IMR-90 (cell line): ENCODE measurements around the gene VIPR2. TPM values are rescaled to one million over a fixed set of nuclear protein-coding genes. Genes with fewer than 3 reads are reported as not detected.

ENCODE experiments used
- ATAC-seq: fragments of 200-7000 bp; cut with Tn5 transposase; 2 replicates; pipeline ENCODE4 v1.9.1; 2020; ENCODE audit warnings: low read depth, mild to moderate bottlenecking, moderate library complexity
- BruUV-seq: library from RNA; stranded (reverse); fragments of 400-500 nt; replicated peaks from 2 replicates; lab custom pipeline; 2021; lab: Mats Ljungman, UMichigan
- CTCF ChIA-PET: fragments of 300-600 bp; formaldehyde crosslinking; extraction: SDS; loops from one replicate; lab custom pipeline; 2021; ENCODE audit warnings: antibody characterized with exemption; lab: Yijun Ruan, JAX
- POLR2A ChIA-PET: fragments of 300-600 bp; sonication (Branson Sonifier 250); formaldehyde crosslinking; loops from one replicate; lab custom pipeline; 2022; ENCODE audit warnings: antibody characterized with exemption; ENCODE audit not compliant: unreplicated experiment; lab: Charles Lee
- DNase-seq: peaks from one replicate; pipeline ENCODE4 v3.0.0; 2013
- H2AFZ ChIP-seq: replicated peaks from 2 replicates; pipeline ENCODE3; 2013; ENCODE audit warnings: low read length, mild to moderate bottlenecking; ENCODE audit not compliant: poor library complexity
- H2AK5ac ChIP-seq: 2 replicates; pipeline ENCODE4 v1.6.1; 2013; ENCODE audit warnings: low read depth, low read length, inconsistent platforms
- H2AK9ac ChIP-seq: replicated peaks from 2 replicates; pipeline ENCODE3; 2013; ENCODE audit warnings: mild to moderate bottlenecking, low read depth, low read length, moderate library complexity; ENCODE audit not compliant: poor library complexity
- H2BK120ac ChIP-seq: 2 replicates; pipeline ENCODE4 v1.6.1; 2013; ENCODE audit warnings: low read depth, low read length, inconsistent platforms
- H2BK15ac ChIP-seq: 3 replicates; pipeline ENCODE4 v1.6.1; 2013; ENCODE audit warnings: low read depth, low read length, inconsistent platforms
- H2BK20ac ChIP-seq: 2 replicates; pipeline ENCODE4 v1.6.1; 2013; ENCODE audit warnings: low read depth, mild to moderate bottlenecking, inconsistent platforms, low read length, moderate library complexity
- H2BK5ac ChIP-seq: 2 replicates; pipeline ENCODE4 v1.6.1; 2013; ENCODE audit warnings: mild to moderate bottlenecking, low read depth, low read length, inconsistent platforms; ENCODE audit not compliant: poor library complexity, severe bottlenecking
- H3K14ac ChIP-seq: replicated peaks from 2 replicates; pipeline ENCODE4 v1.6.1; 2013; ENCODE audit warnings: low read depth, low read length, inconsistent platforms
- H3K18ac ChIP-seq: 2 replicates; pipeline ENCODE4 v1.6.1; 2013; ENCODE audit warnings: low read depth, low read length, control low read depth
- H3K23ac ChIP-seq: 2 replicates; pipeline ENCODE4 v1.6.1; 2013; ENCODE audit warnings: low read depth, low read length, inconsistent platforms
- H3K27ac ChIP-seq: 2 replicates; pipeline ENCODE4 v1.5.1; 2013; ENCODE audit warnings: mild to moderate bottlenecking, control low read depth, low read length; ENCODE audit not compliant: insufficient read depth
- H3K27me3 ChIP-seq: 2 replicates; pipeline ENCODE4 v1.6.1; 2013; ENCODE audit warnings: low read length; ENCODE audit not compliant: control insufficient read depth, insufficient read depth
- H3K36me3 ChIP-seq: 2 replicates; pipeline ENCODE4 v1.6.1; 2013; ENCODE audit warnings: low read length, mixed read lengths; ENCODE audit not compliant: control insufficient read depth, insufficient read depth
- H3K4ac ChIP-seq: 2 replicates; pipeline ENCODE4 v1.6.1; 2013; ENCODE audit warnings: low read depth, low read length, inconsistent platforms
- H3K4me1 ChIP-seq: 2 replicates; pipeline ENCODE4 v1.6.1; 2013; ENCODE audit warnings: low read length, mixed read lengths; ENCODE audit not compliant: control insufficient read depth, insufficient read depth
- H3K4me2 ChIP-seq: 2 replicates; pipeline ENCODE4 v1.6.1; 2013; ENCODE audit warnings: low read depth, mild to moderate bottlenecking, control low read depth, low read length, moderate library complexity
- H3K4me3 ChIP-seq: 2 replicates; pipeline ENCODE4 v1.5.1; 2013; ENCODE audit warnings: low read depth, mild to moderate bottlenecking, control low read depth, low read length, moderate library complexity; ENCODE audit not compliant: insufficient read depth
- H3K56ac ChIP-seq: 2 replicates; pipeline ENCODE4 v1.6.1; 2013; ENCODE audit warnings: low read length, inconsistent platforms; ENCODE audit not compliant: insufficient read depth; ENCODE audit errors: extremely low read depth
- H3K79me1 ChIP-seq, 2 experiments: 2 replicates each; pipeline ENCODE4 v1.6.1; 2013; ENCODE audit warnings: low read length in 2 of 2, inconsistent platforms in 1 of 2, low read depth in 1 of 2
- H3K9ac ChIP-seq: 2 replicates; pipeline ENCODE4 v1.6.1; 2013; ENCODE audit warnings: low read depth, low read length, control low read depth
- H3K9me1 ChIP-seq: 2 replicates; pipeline ENCODE4 v1.6.1; 2013; ENCODE audit warnings: low read length, inconsistent platforms; ENCODE audit not compliant: insufficient read depth
- H3K9me3 ChIP-seq: 2 replicates; pipeline ENCODE4 v1.6.1; 2013; ENCODE audit warnings: low read length; ENCODE audit not compliant: control insufficient read depth, insufficient read depth
- H4K20me1 ChIP-seq: 2 replicates; pipeline ENCODE4 v1.6.1; 2013; ENCODE audit warnings: low read length, inconsistent platforms; ENCODE audit not compliant: insufficient read depth
- H4K5ac ChIP-seq: 2 replicates; pipeline ENCODE4 v1.6.1; 2013; ENCODE audit warnings: mild to moderate bottlenecking, low read depth, low read length, control low read depth
- H4K8ac ChIP-seq, 2 experiments: 2 replicates each; pipeline ENCODE4 v1.6.1; 2013; ENCODE audit warnings: low read depth in 2 of 2, low read length in 2 of 2, control low read depth in 1 of 2, inconsistent platforms in 1 of 2
- H4K91ac ChIP-seq: 2 replicates; pipeline ENCODE4 v1.6.1; 2013; ENCODE audit warnings: low read depth, low read length, inconsistent platforms; ENCODE audit not compliant: insufficient read depth
- BHLHE40 ChIP-seq: fragments of 150-350 bp; IDR thresholded peaks from 2 replicates; pipeline ENCODE4 v1.6.1; 2016; ENCODE audit warnings: mild to moderate bottlenecking, low read depth, low read length
- CEBPB ChIP-seq: IDR thresholded peaks from 2 replicates; pipeline ENCODE4 v1.6.1; 2012; ENCODE audit warnings: low read depth, low read length, improper control_type of control experiment
- CHD1 ChIP-seq: IDR thresholded peaks from 2 replicates; pipeline ENCODE4 v1.6.1; 2012; ENCODE audit warnings: low read depth, low read length, improper control_type of control experiment
- CTCF ChIP-seq: conservative IDR thresholded peaks from 2 replicates; pipeline ENCODE4 v1.5.1; 2012; ENCODE audit warnings: mild to moderate bottlenecking, low read depth, low read length, improper control_type of control experiment
- ELK1 ChIP-seq: fragments of 150-350 bp; IDR thresholded peaks from 2 replicates; pipeline ENCODE4 v1.6.1; 2016; ENCODE audit warnings: low read depth, mild to moderate bottlenecking, low read length, moderate library complexity, borderline replicate concordance
- FOS ChIP-seq: fragments of 150-350 bp; IDR thresholded peaks from 2 replicates; pipeline ENCODE4 v1.6.1; 2016; ENCODE audit warnings: low read depth, low read length
- MAFK ChIP-seq: IDR thresholded peaks from 2 replicates; pipeline ENCODE4 v1.6.1; 2012; ENCODE audit warnings: low read depth, low read length, improper control_type of control experiment
- MAZ ChIP-seq: IDR thresholded peaks from 2 replicates; pipeline ENCODE4 v1.6.1; 2012; ENCODE audit warnings: low read depth, mild to moderate bottlenecking, low read length, improper control_type of control experiment, moderate library complexity, borderline replicate concordance
- MXI1 ChIP-seq: IDR thresholded peaks from 2 replicates; pipeline ENCODE4 v1.6.1; 2012; ENCODE audit warnings: low read depth, mild to moderate bottlenecking, low read length, moderate library complexity, borderline replicate concordance
- NFE2L2 ChIP-seq: fragments of 150-350 bp; IDR thresholded peaks from 2 replicates; pipeline ENCODE4 v1.6.1; 2016; ENCODE audit warnings: low read depth, mild to moderate bottlenecking, low read length
- POLR2A ChIP-seq: IDR thresholded peaks from 2 replicates; pipeline ENCODE4 v1.6.1; 2012; ENCODE audit warnings: mild to moderate bottlenecking, low read depth, low read length
- RAD21 ChIP-seq: IDR thresholded peaks from 2 replicates; pipeline ENCODE4 v1.6.1; 2012; ENCODE audit warnings: low read length, improper control_type of control experiment
- RCOR1 ChIP-seq: IDR thresholded peaks from 2 replicates; pipeline ENCODE4 v1.6.1; 2012; ENCODE audit warnings: mild to moderate bottlenecking, low read length, improper control_type of control experiment; ENCODE audit not compliant: insufficient replicate concordance
- RFX5 ChIP-seq: IDR thresholded peaks from 2 replicates; pipeline ENCODE4 v1.8.0; 2012; ENCODE audit warnings: low read depth, mild to moderate bottlenecking, low read length, moderate library complexity
- SMC3 ChIP-seq: fragments of 150-350 bp; IDR thresholded peaks from 2 replicates; pipeline ENCODE4 v1.6.1; 2016; ENCODE audit warnings: low read depth, mild to moderate bottlenecking, antibody characterized with exemption, low read length, moderate library complexity
- USF2 ChIP-seq: fragments of 150-350 bp; IDR thresholded peaks from 2 replicates; pipeline ENCODE4 v1.6.1; 2017; ENCODE audit warnings: mild to moderate bottlenecking, antibody characterized with exemption, low read length, low read depth
- WGBS, 2 experiments: methylation state at CpG; one replicate each; pipeline versions ENCODE4 v1.1.5 to v1.1.7; 2013; ENCODE audit warnings: missing lambda C conversion rate in 2 of 2; ENCODE audit not compliant: insufficient read length in 1 of 2; ENCODE audit errors: extremely low coverage in 2 of 2; 5-methylcytosine and 5-hydroxymethylcytosine counted together
- dilution Hi-C: fragments of 300-500 bp; cut with HindIII; formaldehyde crosslinking; loops from one replicate; pipeline ENCODE4 v1.14.3; 2018; ENCODE audit warnings: low sequenced_read_pairs; ENCODE audit not compliant: unreplicated experiment
- in situ Hi-C: fragments of 300-500 bp; cut with MboI; formaldehyde crosslinking; loops from 3 replicates; pipeline ENCODE4 v1.14.3; 2019; ENCODE audit warnings: low sequenced_read_pairs, inconsistent platforms, mixed read lengths
- intact Hi-C: fragments of 100-400 bp; cut with micrococcal nuclease; formaldehyde crosslinking; loops from 2 replicates; pipeline ENCODE4 v1.10.0; 2022
- polyA plus RNA-seq, 3 experiments: library from polyadenylated mRNA; depleted of rRNA; stranded (reverse); fragments of >200 nt; gene quantifications; 2 replicates each; pipeline ENCODE4 v1.2.3, GENCODE V29; 2012; ENCODE audit warnings: low replicate concordance in 1 of 3
- total RNA-seq: library from RNA; depleted of rRNA; stranded (reverse); fragments of >200 nt; gene quantifications from 2 replicates; pipeline ENCODE4 v1.2.3, GENCODE V29; 2012

VIPR2 gene
- total and polyA plus RNA-seq, 2 of the 4 experiments (the other 2 are of a cell fraction): not detected

- H3K36me3 ChIP-seq: no peaks in the 10 kb centered on the region
- no peak overlapping the region for H3K18ac ChIP-seq
- H2AFZ ChIP-seq: no peak overlapping the region
- H3K14ac ChIP-seq: no peak overlapping the region
- no peak overlapping the region for H3K9ac ChIP-seq
- dilution Hi-C loops (no loop called here), intact Hi-C loops (no loop called here), in situ Hi-C loops (no loop called here)
- no peak overlapping the region for H3K4ac ChIP-seq
- no peak overlapping the region for H3K27ac ChIP-seq
- no peak overlapping the region for H3K23ac ChIP-seq
- ChIA-PET CTCF (no interaction called here), POLR2A (interaction anchor here (0.7 kb wide), 1 partner anchor 1438 kb away, joined by 5 read pairs; no protein-coding TSS in a partner anchor)
- no peak overlapping the region for H2AK5ac ChIP-seq
- no peak overlapping the region for H4K8ac ChIP-seq
- H2BK120ac ChIP-seq: no peak overlapping the region
- no peaks in the 10 kb centered on the region for H3K9me1 ChIP-seq
- BruUV-seq: no TSS peak
- H3K9me3 ChIP-seq: peaks cover 10% of the 10 kb centered on the region
- H4K20me1 ChIP-seq: no peaks in the 10 kb centered on the region
- DNase-seq (no peak), ATAC-seq (no peak)
- no peaks in the 10 kb centered on the region for H3K79me1 ChIP-seq
- no peak for TF ChIP-seq MAZ
- no peak for TF ChIP-seq MXI1
- TF ChIP-seq ELK1: no peak
- TF ChIP-seq MAFK: no peak
- no peak for TF ChIP-seq SMC3
- TF ChIP-seq FOS: no peak
- TF ChIP-seq USF2: no peak
- no peak for TF ChIP-seq RCOR1
- TF ChIP-seq BHLHE40: no peak
- TF ChIP-seq CHD1: no peak
- TF ChIP-seq CTCF: no peak
- no peak for TF ChIP-seq RFX5
- no peak for TF ChIP-seq CEBPB
- TF ChIP-seq NFE2L2: no peak
- TF ChIP-seq RAD21: no peak
- TF ChIP-seq POLR2A: no peak
- whole genome bisulfite sequencing, 2 experiments: no CpG with 5 or more reads among the region's 20 CpGs
- no peak overlapping the region for H2BK20ac ChIP-seq
- no peak overlapping the region for H3K4me2 ChIP-seq
- no peaks in the 10 kb centered on the region for H3K4me1 ChIP-seq
- H4K91ac ChIP-seq: no peak overlapping the region
- H2BK15ac ChIP-seq: no peak overlapping the region
- no peak overlapping the region for H2AK9ac ChIP-seq
- H2BK5ac ChIP-seq: no peak overlapping the region
- no peak overlapping the region for H3K56ac ChIP-seq
- no peaks in the 10 kb centered on the region for H3K27me3 ChIP-seq
- H4K5ac ChIP-seq: no peak overlapping the region
- no peak overlapping the region for H3K4me3 ChIP-seq
These were observed 122.3 kb downstream of the VIPR2 start for GRCh38 chr7:159022238-159022993.
